DOHH2 (cell line): ENCODE results near the gene ZNF593.
A peak's percentile ranks its signal among the peaks of the same experiment; 100 is the strongest.

ENCODE experiments used
- H3F3A ChIP-seq: fragments of 200-600 bp; sonication (generic), shearing (Covaris generic); 2 replicates; pipeline ENCODE4 v1.6.0; 2016; ENCODE audit warnings: antibody characterized with exemption, mild to moderate bottlenecking; ENCODE audit not compliant: control insufficient read depth, insufficient read depth
- H3K27ac ChIP-seq: fragments of 200-600 bp; sonication (generic); 2 replicates; pipeline ENCODE4 v1.5.1; 2014; ENCODE audit warnings: low read depth, mild to moderate bottlenecking, low read length, moderate library complexity
- H3K27me3 ChIP-seq: fragments of 200-600 bp; sonication (generic); 2 replicates; pipeline ENCODE4 v1.6.1; 2014; ENCODE audit warnings: mild to moderate bottlenecking, low read length, mixed read lengths; ENCODE audit not compliant: control insufficient read depth
- H3K36me3 ChIP-seq: fragments of 200-600 bp; sonication (generic); 2 replicates; pipeline ENCODE4 v1.6.1; 2014; ENCODE audit warnings: mild to moderate bottlenecking, low read length, moderate library complexity, mixed read lengths; ENCODE audit not compliant: control insufficient read depth
- H3K4me1 ChIP-seq: fragments of 200-600 bp; sonication (generic); 2 replicates; pipeline ENCODE4 v1.6.1; 2014; ENCODE audit warnings: mild to moderate bottlenecking, low read length, mixed read lengths; ENCODE audit not compliant: control insufficient read depth
- H3K4me2 ChIP-seq: fragments of 200-600 bp; sonication (generic); 2 replicates; pipeline ENCODE4 v1.6.0; 2014; ENCODE audit warnings: mild to moderate bottlenecking, low read length, moderate library complexity
- H3K4me3 ChIP-seq: fragments of 200-600 bp; sonication (generic); 2 replicates; pipeline ENCODE4 v1.5.1; 2014; ENCODE audit warnings: mild to moderate bottlenecking, low read length, mixed read lengths
- H3K79me2 ChIP-seq: fragments of 200-600 bp; sonication (generic); 2 replicates; pipeline ENCODE4 v1.6.1; 2014; ENCODE audit warnings: mild to moderate bottlenecking, low read length, mixed read lengths; ENCODE audit not compliant: control insufficient read depth
- H3K9me2 ChIP-seq: fragments of 200-600 bp; sonication (generic); replicated peaks from 2 replicates; pipeline ENCODE4 v1.6.1; 2014; ENCODE audit warnings: mild to moderate bottlenecking, low read length, mixed read lengths; ENCODE audit not compliant: control insufficient read depth
- H3K9me3 ChIP-seq: fragments of 200-600 bp; sonication (generic); 2 replicates; pipeline ENCODE4 v1.6.1; 2014; ENCODE audit warnings: antibody characterized with exemption, low read length, mixed read lengths; ENCODE audit not compliant: control insufficient read depth, insufficient read depth
- H4K20me1 ChIP-seq: fragments of 200-600 bp; sonication (generic); 2 replicates; pipeline ENCODE4 v1.6.0; 2014; ENCODE audit warnings: low read depth, mild to moderate bottlenecking, antibody characterized with exemption, low read length, moderate library complexity; ENCODE audit not compliant: control insufficient read depth, insufficient read depth
- CTCF ChIP-seq: fragments of 200-600 bp; sonication (generic); IDR thresholded peaks from one replicate; pipeline ENCODE4 v1.5.1; 2014; ENCODE audit warnings: antibody characterized with exemption, mild to moderate bottlenecking, low read depth, low read length; ENCODE audit not compliant: poor library complexity, severe bottlenecking
- EZH2phosphoT487 ChIP-seq: fragments of 200-600 bp; sonication (generic); IDR thresholded peaks from 2 replicates; pipeline ENCODE4 v1.6.1; 2017; ENCODE audit warnings: borderline replicate concordance, mild to moderate bottlenecking, antibody characterized with exemption, low read length, moderate library complexity, mixed read lengths

The ZNF593 gene

DNA sequence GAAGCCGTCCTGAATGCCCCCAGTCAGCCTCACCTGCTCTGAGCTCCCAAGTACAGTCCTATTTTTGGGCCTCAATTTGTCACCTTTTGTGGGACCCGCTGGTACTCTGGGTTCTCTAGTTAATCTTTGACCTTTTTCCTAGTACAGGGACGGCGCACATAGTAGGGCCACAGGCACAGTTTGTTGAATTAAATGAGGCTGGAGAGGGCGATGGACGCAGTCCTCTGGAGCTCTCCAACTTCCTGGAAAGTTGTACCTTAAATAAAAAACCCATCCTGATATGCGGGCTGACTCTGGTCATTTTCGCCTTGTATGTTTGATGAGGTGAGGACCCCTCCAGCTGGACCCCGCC is 6.0 kb upstream of the ZNF593 start:
- TF ChIP-seq EZH2phosphoT487 (no peak), CTCF (no peak)
- no peaks in the 10 kb centered on the region for H4K20me1 ChIP-seq
- no peak overlapping the region for H3K27ac ChIP-seq
- peaks cover 43% of the 10 kb centered on the region for H3K27me3 ChIP-seq
- H3K4me1 ChIP-seq, result peaks cover 22% of the 10 kb centered on the region
- H3K9me2 ChIP-seq, result no peaks in the 10 kb centered on the region
- no peaks in the 10 kb centered on the region for H3K36me3 ChIP-seq
- H3K9me3 ChIP-seq, result no peaks in the 10 kb centered on the region
- peak overlapping the region; percentile 56 for H3K4me2 ChIP-seq
- H3F3A ChIP-seq, result no peaks in the 10 kb centered on the region
- no peaks in the 10 kb centered on the region for H3K79me2 ChIP-seq
- H3K4me3 ChIP-seq, result peak overlapping the region; percentile 42; the same call in 1 of the 2 replicates

- TF ChIP-seq CTCF (peak; percentile 59), EZH2phosphoT487 (no peak)
- no peaks in the 10 kb centered on the region for H3K79me2 ChIP-seq
- no peak overlapping the region for H3K27ac ChIP-seq
- no peaks in the 10 kb centered on the region for H4K20me1 ChIP-seq
- H3K9me2 ChIP-seq, result no peaks in the 10 kb centered on the region
- peaks cover 38% of the 10 kb centered on the region for H3K27me3 ChIP-seq
- no peaks in the 10 kb centered on the region for H3K9me3 ChIP-seq
- peaks cover 22% of the 10 kb centered on the region for H3K4me1 ChIP-seq
- peak overlapping the region; percentile 56 for H3K4me2 ChIP-seq
- no peaks in the 10 kb centered on the region for H3F3A ChIP-seq
- no peaks in the 10 kb centered on the region for H3K36me3 ChIP-seq
- H3K4me3 ChIP-seq, result peak overlapping the region; percentile 42
These were observed 5.5 kb upstream of the ZNF593 start for GRCh38 chr1:26164036-26164860.

DNA sequence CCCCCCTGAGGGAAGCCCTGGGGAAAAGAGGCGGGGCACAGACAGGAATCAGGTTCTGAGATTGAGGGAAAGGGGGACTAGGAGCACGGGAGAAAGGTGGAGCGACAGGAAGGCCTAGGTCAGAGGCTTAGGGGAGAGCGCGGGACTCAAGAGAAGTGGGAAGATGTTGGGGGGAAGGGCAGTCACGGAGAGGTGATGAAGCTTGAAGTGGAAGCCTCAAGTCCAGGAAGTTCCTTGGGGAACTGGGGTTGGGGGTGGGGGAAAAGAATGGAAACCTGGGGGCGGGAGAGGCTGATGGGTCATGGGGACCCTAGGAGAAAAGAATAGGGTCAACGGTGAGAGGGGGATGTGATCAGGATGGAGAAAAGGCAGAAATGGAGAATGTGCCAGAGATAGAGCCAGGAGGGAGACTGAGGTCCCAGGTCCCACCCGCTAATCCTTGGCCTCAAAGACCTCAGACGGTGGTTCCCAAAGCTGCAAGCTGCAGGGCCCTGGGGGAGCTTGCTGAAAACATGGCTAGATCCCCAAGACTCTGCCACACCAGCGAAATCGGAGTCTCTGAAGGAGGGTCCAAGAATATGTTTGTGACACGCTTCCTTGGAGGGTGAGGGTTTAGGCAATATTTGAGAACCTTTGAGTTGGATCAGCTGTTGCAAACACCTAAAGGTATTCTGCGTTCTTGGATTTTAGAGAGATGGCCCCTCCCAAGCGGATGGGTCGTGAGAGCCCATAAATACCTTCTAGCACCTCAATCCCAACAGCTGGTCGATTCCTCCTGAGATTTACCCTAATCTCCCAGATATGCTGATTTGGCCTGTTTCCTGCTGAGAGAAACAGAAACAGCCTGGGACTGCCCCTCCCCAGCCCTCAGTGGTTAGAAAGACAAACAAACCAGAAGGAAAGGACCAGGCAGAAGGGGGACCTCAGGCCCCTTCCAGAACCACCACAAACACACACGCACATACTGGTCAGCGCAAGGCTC is 4.6 kb upstream of the ZNF593 start:
- no peaks in the 10 kb centered on the region for H3F3A ChIP-seq
- TF ChIP-seq EZH2phosphoT487, result no peak
- no peak for TF ChIP-seq CTCF
- no peak overlapping the region for H3K4me3 ChIP-seq
- H3K9me3 ChIP-seq, result no peaks in the 10 kb centered on the region
- H3K9me2 ChIP-seq, result no peaks in the 10 kb centered on the region
- H4K20me1 ChIP-seq, result no peaks in the 10 kb centered on the region
- H3K4me2 ChIP-seq, result peak overlapping the region; percentile 56; the same call in 1 of the 2 replicates
- H3K79me2 ChIP-seq, result peaks cover 5% of the 10 kb centered on the region
- peaks cover 4% of the 10 kb centered on the region; the same call in 1 of the 2 replicates for H3K36me3 ChIP-seq
- H3K27ac ChIP-seq, result no peak overlapping the region
- peaks cover 32% of the 10 kb centered on the region for H3K27me3 ChIP-seq
- peaks cover 21% of the 10 kb centered on the region for H3K4me1 ChIP-seq
